Stomach (tissue), 9 donors: ENCODE measurements around the gene TMEM139. TPM values are rescaled to one million over a fixed set of nuclear protein-coding genes. Genes with fewer than 3 reads are reported as not detected.

Experiments used
- DNase-seq, 2 donors: peaks; one replicate each; pipeline versions ENCODE4 v3.0.0 to v3.0.0-alpha.2; 2013 to 2019
- H3K27ac ChIP-seq, 5 donors: fragments of 200-600 bp in 4 of 5; sonication (generic) in 4 of 5; one replicate each; pipeline ENCODE4 v1.5.1; 2013 to 2019; ENCODE audit warnings: mild to moderate bottlenecking in 1 of 5, moderate library complexity in 1 of 5
- H3K27me3 ChIP-seq, 3 donors: fragments of 200-600 bp; sonication (generic); one replicate each; pipeline ENCODE4 v1.5.1; 2017 to 2019; ENCODE audit warnings: mixed run types in 1 of 3
- H3K36me3 ChIP-seq, 4 donors: fragments of 200-600 bp; sonication (generic); 1 replicate in 3 of 4; 2 replicates in 1 of 4; pipeline ENCODE4 v1.5.1; 2016 to 2019
- H3K4me1 ChIP-seq, 4 donors: fragments of 200-600 bp; sonication (generic); one replicate each; pipeline ENCODE4 v1.5.1; 2016 to 2019
- H3K4me3 ChIP-seq, 4 donors: fragments of 200-600 bp; sonication (generic) in 3 of 4; one replicate each; pipeline ENCODE4 v1.5.1; 2016 to 2019; ENCODE audit warnings: mild to moderate bottlenecking in 1 of 4
- H3K9me3 ChIP-seq, 4 donors: fragments of 200-600 bp; sonication (generic); one replicate each; pipeline ENCODE4 v1.5.1; 2016 to 2019
- CTCF ChIP-seq, 7 experiments: fragments of 450-650 bp in 4 of 7; fragments of 200-600 bp in 3 of 7; sonication (generic) in 3 of 7; IDR thresholded peaks; one replicate each; pipeline ENCODE4 v1.5.1; 2016 to 2019; ENCODE audit warnings: antibody characterized with exemption in 7 of 7, control low read depth in 2 of 7, mild to moderate bottlenecking in 1 of 7
- EP300 ChIP-seq: sonication (generic); formaldehyde crosslinking; IDR thresholded peaks from one replicate; pipeline ENCODE4 v1.6.1; 2017; ENCODE audit warnings: antibody characterized with exemption
- POLR2A ChIP-seq, 4 donors: fragments of 450-650 bp; IDR thresholded peaks; one replicate each; pipeline ENCODE4 v1.6.1; 2016; ENCODE audit warnings: antibody characterized with exemption in 4 of 4, control low read depth in 2 of 4, mild to moderate bottlenecking in 1 of 4, moderate library complexity in 1 of 4
- POLR2AphosphoS5 ChIP-seq, 3 donors: sonication (generic); formaldehyde crosslinking; IDR thresholded peaks; one replicate each; pipeline ENCODE4 v1.6.1; 2016; ENCODE audit warnings: antibody characterized with exemption in 3 of 3
- WGBS, 5 donors: extraction: QIAGEN DNeasy Blood & Tissue Kit in 3 of 5; methylation state at CpG; one replicate each; pipeline versions ENCODE4 v1.1.5 to v1.1.7; 2013 to 2018; 5-methylcytosine and 5-hydroxymethylcytosine counted together
- intact Hi-C: fragments of 100-400 bp; cut with DNase I; formaldehyde crosslinking; loops from one replicate; pipeline ENCODE4 v1.15.1; 2023; ENCODE audit warnings: low total_unique reads
- polyA plus RNA-seq, 3 donors: library from polyadenylated mRNA; stranded (reverse); fragments of 200-250 nt; gene quantifications; one replicate each; pipeline ENCODE4 v1.2.3, GENCODE V29; 2013
- total RNA-seq, 5 donors: library from RNA; depleted of rRNA; stranded (reverse); fragments of >200 nt; gene quantifications; one replicate each; pipeline versions ENCODE4 v1.1.0 to v1.2.3, GENCODE V29; 2014 to 2016
- donor health status: healthy with polysubstance abuse.
- donor health status: Bipolar disorder and iron deficiency.
- donor health status: healthy.

TMEM139 gene
- total and polyA plus RNA-seq, 8 donors, result 0.89 to 15.3 (median 6.4) TPM

GRCh38 chr7:143257501-143257900 is 27.3 kb upstream of the TMEM139 start:
- DNase-seq, result no peak
- H3K9me3 ChIP-seq, result no peaks in the 10 kb centered on the region
- intact Hi-C loops, result no loop called here
- H3K36me3 ChIP-seq, result no peaks in the 10 kb centered on the region
- TF ChIP-seq CTCF (IDR thresholded peaks at IDR 0.05) (no peak), POLR2AphosphoS5 (IDR thresholded peaks at IDR 0.05) (no peak), EP300 (no peak), POLR2A (IDR thresholded peaks at IDR 0.05) (no peak)
- H3K27me3 ChIP-seq, result no peaks in the 10 kb centered on the region
- H3K4me1 ChIP-seq, result peaks cover 0 to 26% (median 8%) of the 10 kb centered on the region in 4 donors
- H3K4me3 ChIP-seq, result no peak overlapping the region
- 76 to 85% (median 79%) methylated on average over 5 of the region's 5 CpGs for WGBS, 5 donors
- H3K27ac ChIP-seq, result no peak overlapping the region

DNA sequence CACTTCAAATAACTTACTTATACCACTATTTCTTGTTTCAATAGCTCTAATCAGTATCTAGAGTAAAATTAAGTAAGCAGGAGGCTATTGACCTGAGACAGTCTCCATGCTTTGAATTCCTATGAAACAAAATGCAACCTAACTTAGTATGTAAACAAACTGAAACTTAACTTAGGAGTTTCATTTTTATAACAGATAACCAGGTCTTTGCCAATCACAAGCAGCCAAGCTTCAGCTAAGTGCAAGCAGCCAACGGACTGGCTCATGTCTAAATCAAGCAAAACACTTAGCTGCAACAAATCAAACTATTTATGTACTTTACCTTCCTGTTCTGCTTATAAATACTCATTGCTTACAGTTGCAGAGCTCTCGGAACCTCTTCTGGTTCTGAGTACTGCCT is 25.9 kb upstream of the TMEM139 start:
- H3K4me3 ChIP-seq, result no peak overlapping the region

GRCh38 chr7:143259765-143260164 is 25.0 kb upstream of the TMEM139 start:
- WGBS, 5 donors, result 70 to 89% (median 85%) methylated on average over 2 of the region's 2 CpGs
- Histone ChIP-seq H3K9me3 (no peaks in the 10 kb centered on the region), H3K27me3 (no peaks in the 10 kb centered on the region), H3K4me3 (no peak overlapping the region), H3K36me3 (peaks cover 0 to under 1% (median 0%) of the 10 kb centered on the region in 4 donors), H3K4me1 (peaks cover 8 to 39% (median 21%) of the 10 kb centered on the region in 4 donors), H3K27ac (no peak overlapping the region)
- intact Hi-C loops, result no loop called here
- no peak for DNase-seq
- TF ChIP-seq CTCF (IDR thresholded peaks at IDR 0.05) (no peak), EP300 (no peak), POLR2A (IDR thresholded peaks at IDR 0.05) (no peak), POLR2AphosphoS5 (IDR thresholded peaks at IDR 0.05) (no peak)

More for the DNA sequence above, 25.9 kb upstream of the TMEM139 start:
- H3K4me1 ChIP-seq, result peaks cover 0 to 31% (median 12%) of the 10 kb centered on the region in 4 donors
- H3K36me3 ChIP-seq, result no peaks in the 10 kb centered on the region
- no peak for DNase-seq
- H3K27me3 ChIP-seq, result no peaks in the 10 kb centered on the region
- intact Hi-C loops, result no loop called here
- peak overlapping the region in 2 of 5 donors; percentile 40 to 52 for H3K27ac ChIP-seq
- H3K9me3 ChIP-seq, result no peaks in the 10 kb centered on the region
- TF ChIP-seq POLR2AphosphoS5 (IDR thresholded peaks at IDR 0.05), result peak in 1 of 3 donors; percentile 10
- no peak for TF ChIP-seq POLR2A (IDR thresholded peaks at IDR 0.05)
- WGBS, 5 donors, result 6 to 20% (median 12%) methylated on average over 2 of the region's 2 CpGs

- no peak for DNase-seq
- Histone ChIP-seq H3K9me3 (no peaks in the 10 kb centered on the region), H3K4me3 (no peak overlapping the region), H3K4me1 (peaks cover 13 to 40% (median 29%) of the 10 kb centered on the region in 4 donors), H3K36me3 (peaks cover 3 to 17% (median 6%) of the 10 kb centered on the region in 4 donors), H3K27me3 (no peaks in the 10 kb centered on the region), H3K27ac (no peak overlapping the region)
- no peak for TF ChIP-seq EP300
- no peak for TF ChIP-seq POLR2AphosphoS5 (IDR thresholded peaks at IDR 0.05)
- no peak for TF ChIP-seq CTCF (IDR thresholded peaks at IDR 0.05)
- no peak for TF ChIP-seq POLR2A (IDR thresholded peaks at IDR 0.05)
- intact Hi-C loops, result no loop called here
- 77 to 89% (median 83%) methylated on average over 1 of the region's 1 CpG for WGBS, 5 donors
These were observed 22.9 kb upstream of the TMEM139 start for GRCh38 chr7:143261901-143262300.
